Endodermal cell (in vitro differentiated cells): ENCODE measurements around the gene HIF1A. TPM values are rescaled to one million over a fixed set of nuclear protein-coding genes. Genes with fewer than 3 reads are reported as not detected.

ENCODE experiments used
- DNase-seq: peaks from one replicate; pipeline ENCODE4 v3.0.0-alpha.2; 2017
- H3K27ac ChIP-seq: 2 replicates; pipeline ENCODE4 v1.5.1; 2013; ENCODE audit warnings: mild to moderate bottlenecking, low read depth, low read length, moderate library complexity
- H3K27me3 ChIP-seq: 2 replicates; pipeline ENCODE4 v1.6.1; 2013; ENCODE audit warnings: mild to moderate bottlenecking, low read length, moderate library complexity; ENCODE audit not compliant: insufficient read depth, control insufficient read depth, poor library complexity, severe bottlenecking
- H3K36me3 ChIP-seq: 2 replicates; pipeline ENCODE4 v1.7.0; 2013; ENCODE audit warnings: mild to moderate bottlenecking, low read length, moderate library complexity; ENCODE audit not compliant: control insufficient read depth, insufficient read depth
- H3K4me1 ChIP-seq: one replicate; pipeline ENCODE4 v1.7.0; 2013; ENCODE audit warnings: low read length; ENCODE audit not compliant: control insufficient read depth, insufficient read depth
- H3K4me3 ChIP-seq: 2 replicates; pipeline ENCODE4 v1.5.1; 2013; ENCODE audit warnings: mild to moderate bottlenecking, low read length, moderate library complexity
- H3K9ac ChIP-seq: 2 replicates; pipeline ENCODE4 v1.6.1; 2013; ENCODE audit warnings: mild to moderate bottlenecking, low read length, moderate library complexity; ENCODE audit not compliant: poor library complexity, severe bottlenecking; ENCODE audit errors: extremely low read depth
- H3K9me3 ChIP-seq: 2 replicates; pipeline ENCODE4 v1.6.1; 2013; ENCODE audit warnings: mild to moderate bottlenecking, low read length, moderate library complexity; ENCODE audit not compliant: control insufficient read depth
- H3K27ac Mint-ChIP-seq: 2 replicates; pipeline ENCODE4 v1.8.0; 2020; ENCODE audit warnings: mixed read lengths
- H3K27me3 Mint-ChIP-seq: 2 replicates; pipeline ENCODE4 v1.8.0; 2021; ENCODE audit warnings: mild to moderate bottlenecking, mixed read lengths; ENCODE audit not compliant: insufficient read depth
- H3K36me3 Mint-ChIP-seq: 2 replicates; pipeline ENCODE4 v1.8.0; 2020; ENCODE audit warnings: low read depth, mixed read lengths
- H3K4me1 Mint-ChIP-seq: 2 replicates; pipeline ENCODE4 v1.8.0; 2020; ENCODE audit warnings: mixed read lengths
- H3K4me3 Mint-ChIP-seq: 2 replicates; pipeline ENCODE4 v1.8.0; 2020; ENCODE audit warnings: mild to moderate bottlenecking, moderate library complexity, mixed read lengths
- H3K9me3 Mint-ChIP-seq: 2 replicates; pipeline ENCODE4 v1.8.0; 2020; ENCODE audit warnings: mild to moderate bottlenecking, mixed read lengths
- CTCF ChIP-seq: fragments of 200-600 bp; sonication (generic); conservative IDR thresholded peaks from 2 replicates; pipeline ENCODE4 v1.5.0; 2021; ENCODE audit warnings: antibody characterized with exemption, mild to moderate bottlenecking
- WGBS, 2 experiments: methylation state at CpG; one replicate each; pipeline versions ENCODE4 v1.1.5 to v1.1.7; 2013; ENCODE audit warnings: missing lambda C conversion rate in 2 of 2, mixed read lengths in 1 of 2; ENCODE audit not compliant: insufficient coverage in 1 of 2, insufficient read length in 1 of 2; 5-methylcytosine and 5-hydroxymethylcytosine counted together
- total RNA-seq, 2 donors: library from RNA; stranded (reverse); fragmentation: NEBNext Ultra II Directional in 1 of 2; extraction: Animal tissue kit (Norgen Biotek cat#: 25700) in 1 of 2; gene quantifications; 2 replicates in 1 of 2; 3 replicates in 1 of 2; pipeline ENCODE4 v1.2.1, GENCODE V29; 2021

Gene HIF1A
- total RNA-seq, 2 donors from 2014 or later, result 201 to 227 TPM

GRCh38 chr14:61663312-61663979 is 31.9 kb upstream of the HIF1A start:
- no peak overlapping the region for H3K27ac Mint-ChIP-seq
- Histone ChIP-seq H3K27ac (no peak overlapping the region), H3K4me3 (no peak overlapping the region), H3K9ac (no peak overlapping the region), H3K36me3 (no peaks in the 10 kb centered on the region), H3K9me3 (no peaks in the 10 kb centered on the region), H3K27me3 (no peaks in the 10 kb centered on the region), H3K4me1 (no peaks in the 10 kb centered on the region)
- H3K9me3 Mint-ChIP-seq, result no peaks in the 10 kb centered on the region
- no peak for DNase-seq
- WGBS, 2 experiments, result 83% methylated on average over 7 of the region's 7 CpGs; no CpG with 5 or more reads in 1 of the 2 experiments
- H3K36me3 Mint-ChIP-seq, result no peaks in the 10 kb centered on the region
- TF ChIP-seq CTCF, result no peak
- H3K4me1 Mint-ChIP-seq, result no peaks in the 10 kb centered on the region
- no peak overlapping the region for H3K4me3 Mint-ChIP-seq
- no peaks in the 10 kb centered on the region for H3K27me3 Mint-ChIP-seq

GRCh38 chr14:61668282-61668681 is 27.0 kb upstream of the HIF1A start:
- H3K9ac ChIP-seq, result no peak overlapping the region
- no peak overlapping the region for H3K27ac ChIP-seq
- WGBS, 2 experiments, result 91 to 100% methylated on average over 1 of the region's 1 CpG
- H3K4me3 Mint-ChIP-seq, result no peak overlapping the region
- H3K27me3 Mint-ChIP-seq, result no peaks in the 10 kb centered on the region
- no peaks in the 10 kb centered on the region for H3K36me3 ChIP-seq
- H3K9me3 Mint-ChIP-seq, result no peaks in the 10 kb centered on the region
- H3K4me1 ChIP-seq, result no peaks in the 10 kb centered on the region
- H3K4me3 ChIP-seq, result no peak overlapping the region
- no peak for TF ChIP-seq CTCF
- H3K27ac Mint-ChIP-seq, result no peak overlapping the region
- H3K4me1 Mint-ChIP-seq, result peaks cover 3% of the 10 kb centered on the region
- H3K27me3 ChIP-seq, result no peaks in the 10 kb centered on the region
- no peaks in the 10 kb centered on the region for H3K9me3 ChIP-seq
- no peaks in the 10 kb centered on the region for H3K36me3 Mint-ChIP-seq
- no peak for DNase-seq

GRCh38 chr14:61670576-61670975 is 24.7 kb upstream of the HIF1A start:
- no peak overlapping the region for H3K4me3 Mint-ChIP-seq
- no peak for DNase-seq
- Histone ChIP-seq H3K9ac (no peak overlapping the region), H3K27me3 (no peaks in the 10 kb centered on the region), H3K9me3 (no peaks in the 10 kb centered on the region), H3K36me3 (no peaks in the 10 kb centered on the region), H3K27ac (no peak overlapping the region), H3K4me3 (no peak overlapping the region), H3K4me1 (no peaks in the 10 kb centered on the region)
- H3K36me3 Mint-ChIP-seq, result no peaks in the 10 kb centered on the region
- no peaks in the 10 kb centered on the region for H3K9me3 Mint-ChIP-seq
- peaks cover 5% of the 10 kb centered on the region for H3K4me1 Mint-ChIP-seq
- TF ChIP-seq CTCF, result no peak
- H3K27ac Mint-ChIP-seq, result no peak overlapping the region
- no peaks in the 10 kb centered on the region for H3K27me3 Mint-ChIP-seq
- 69 to 72% methylated on average over 4 to 7 of the region's 7 CpGs for WGBS, 2 experiments
